ENCODE results near the gene LPAR1. TPM values are rescaled to one million over a fixed set of nuclear protein-coding genes. Genes with fewer than 3 reads are reported as not detected.

LPAR1 gene
- total and polyA plus RNA-seq, 2 of the 8 experiments (the other 6 are each of a cell fraction or from before 2014, with no cell fraction given): 3.4 to 5.1 TPM

GRCh38 chr9:111068383-111068730, 30.1 kb upstream of the LPAR1 start:
- Histone ChIP-seq H3K56ac (replicated peaks; ENCODE audit: insufficient read length, low read depth, low read length) (no peak overlapping the region), H3K27ac (ENCODE audit: low read depth, low read length) (no peak overlapping the region), H4K20me1 (replicated peaks in 1 of 2; ENCODE audit: control insufficient read depth in 1 of 2, insufficient read depth in 2 of 2, low read length in 2 of 2) (no peaks in the 10 kb centered on the region), H2BK20ac (ENCODE audit: low read length) (no peak overlapping the region), H3K79me2 (ENCODE audit: control insufficient read depth in 1 of 2, insufficient read depth in 2 of 2, low read length in 2 of 2) (no peaks in the 10 kb centered on the region), H2BK12ac (ENCODE audit: low read depth, low read length) (no peak overlapping the region), H3K4me3 (ENCODE audit: extremely low read depth in 1 of 4, insufficient read depth in 2 of 4, low read depth in 3 of 4, low read length in 4 of 4) (no peak overlapping the region), H3K18ac (ENCODE audit: extremely low read depth, low read length) (no peak overlapping the region), H2AFZ (ENCODE audit: low read length) (no peak overlapping the region), H3K23ac (ENCODE audit: insufficient read length) (no peak overlapping the region), H2BK15ac (ENCODE audit: low read length) (no peak overlapping the region), H4K8ac (ENCODE audit: extremely low read depth, insufficient read depth, low read length) (no peak overlapping the region), H3K4me1 (replicated peaks in 1 of 4; ENCODE audit: control insufficient read depth in 3 of 4, insufficient read depth in 4 of 4, low read length in 3 of 4) (no peaks in the 10 kb centered on the region), H3K4me2 (ENCODE audit: insufficient read depth in 1 of 2, low read depth in 2 of 2, low read length in 2 of 2) (no peak overlapping the region), H3K79me1 (ENCODE audit: low read depth, low read length) (no peaks in the 10 kb centered on the region), H3K36me3 (ENCODE audit: control insufficient read depth in 2 of 4, insufficient read depth in 4 of 4, low read length in 3 of 4) (no peaks in the 10 kb centered on the region), H2BK120ac (replicated peaks; ENCODE audit: low read depth, low read length) (no peak overlapping the region), H2BK5ac (ENCODE audit: low read depth, low read length) (no peak overlapping the region), H3K9ac (replicated peaks in 1 of 4; ENCODE audit: extremely low read depth in 1 of 4, low read depth in 3 of 4, low read length in 3 of 4) (no peak overlapping the region), H3K14ac (ENCODE audit: insufficient read length) (no peak overlapping the region), H3K27me3 (replicated peaks in 1 of 4; ENCODE audit: control insufficient read depth in 3 of 4, extremely low read depth in 1 of 4, insufficient read depth in 3 of 4, low read length in 3 of 4) (no peaks in the 10 kb centered on the region), H2AK5ac (ENCODE audit: low read depth, low read length) (no peak overlapping the region), H3K4ac (replicated peaks; ENCODE audit: insufficient read length, low read depth, low read length) (no peak overlapping the region), H4K5ac (ENCODE audit: insufficient read length, low read depth, low read length) (no peak overlapping the region), H4K91ac (replicated peaks; ENCODE audit: insufficient read length, low read length) (no peak overlapping the region), H3K23me2 (ENCODE audit: low read depth, low read length) (no peaks in the 10 kb centered on the region), H3K9me3 (ENCODE audit: insufficient read depth in 2 of 2, low read depth in 1 of 2, low read length in 1 of 2) (no peaks in the 10 kb centered on the region)
- POLR2A ChIA-PET (ENCODE audit: partially characterized antibody): no interaction called here
- no peak for FAIRE-seq
- CTCF ChIA-PET (ENCODE audit: partially characterized antibody): interaction anchor here (0.6 to 1.4 kb wide), 3 partner anchors 10 to 257 kb away, joined by 3 read pairs; no protein-coding TSS in a partner anchor
- 87% methylated on average over 8 of the region's 8 CpGs; no CpG with 5 or more reads in 1 of the 2 experiments for WGBS, 2 experiments (ENCODE audit: extremely low coverage in 1 of 2, insufficient coverage in 1 of 2, insufficient read length in 1 of 2, insufficient replicate concordance in 2 of 2, low coverage in 1 of 2, low lambda C conversion rate in 2 of 2, missing lambda C conversion rate in 1 of 2)
- DNase-seq (ENCODE audit: low read depth in 1 of 2, low spot score in 2 of 2): no peak
- TF ChIP-seq KDM4A (IDR thresholded peaks at IDR 0.05; ENCODE audit: low read depth, low read length, severe bottlenecking): no peak
- TF ChIP-seq ATF2 (IDR thresholded peaks at IDR 0.05; ENCODE audit: low read length): no peak
- no peak for TF ChIP-seq TCF12 (IDR thresholded peaks at IDR 0.05; ENCODE audit: low read depth, low read length)
- no peak for TF ChIP-seq RXRA (IDR thresholded peaks at IDR 0.05; ENCODE audit: insufficient read depth, low read depth, low read length)
- TF ChIP-seq SP4 (IDR thresholded peaks at IDR 0.05; ENCODE audit: low read length): no peak
- TF ChIP-seq SP1 (IDR thresholded peaks at IDR 0.05; ENCODE audit: low read depth, low read length): no peak
- no peak for TF ChIP-seq KDM1A (IDR thresholded peaks at IDR 0.05; ENCODE audit: borderline replicate concordance, low read length)
- no peak for TF ChIP-seq POLR2AphosphoS5 (IDR thresholded peaks at IDR 0.05; ENCODE audit: low read depth, low read length)
- TF ChIP-seq PHF8 (conservative IDR thresholded peaks at IDR 0.05; ENCODE audit: low read depth, low read length): no peak
- TF ChIP-seq RNF2 (IDR thresholded peaks at IDR 0.05; ENCODE audit: borderline replicate concordance, low read depth, low read length, missing control alignments, poor library complexity, severe bottlenecking): no peak
